Measurements from ENCODE around the gene GRM2.
A peak's percentile ranks its signal among the peaks of the same experiment; 100 is the strongest.

GRM2 gene

DNA sequence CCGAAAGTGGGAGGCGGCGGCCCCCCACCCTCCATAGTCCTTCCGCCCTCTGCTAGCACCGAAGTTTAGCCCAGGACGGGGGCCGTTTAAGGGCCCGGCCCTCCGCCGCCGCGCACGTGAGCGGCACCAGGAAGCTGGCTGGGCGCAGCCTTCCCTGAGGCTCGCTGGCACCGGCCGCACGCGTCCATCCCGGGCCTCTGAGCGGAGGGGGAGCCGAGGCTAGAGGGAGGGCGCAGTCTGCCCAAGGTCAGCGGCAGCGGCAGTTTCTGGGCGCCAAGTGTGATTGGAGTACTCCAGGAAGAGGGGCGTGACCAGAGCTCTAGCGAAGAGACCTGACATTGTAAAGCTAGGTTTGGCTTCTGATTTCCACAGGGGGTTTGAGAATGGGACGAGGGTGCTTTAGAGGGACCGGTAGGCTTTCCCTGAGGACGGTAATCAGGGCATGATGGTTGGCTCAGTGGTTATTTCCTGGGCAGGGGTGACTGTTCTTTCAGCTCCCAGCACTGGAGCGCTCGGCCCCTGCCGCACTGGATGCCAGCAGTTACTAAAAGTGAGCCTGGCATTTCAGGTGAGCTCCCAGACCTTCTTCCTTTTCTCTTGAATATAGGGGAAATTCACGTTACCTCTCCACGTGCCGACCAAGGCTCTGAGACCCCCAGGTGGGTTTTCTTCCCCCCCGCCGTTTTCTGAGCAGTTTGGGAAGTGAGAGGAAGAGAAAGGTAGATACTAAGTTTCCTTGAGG is 35.0 kb upstream of the GRM2 start:
- peak overlapping the region in 4 of 5 donors; percentile 74 to 89 (median 80) for H3K9ac ChIP-seq (ENCODE audit: low read length in 5 of 5)
- peak overlapping the region; percentile 71 to 88 (median 84) for H3K4me3 ChIP-seq (ENCODE audit: low read depth in 1 of 5, low read length in 5 of 5)
- peak overlapping the region; percentile 79 for H3K27ac ChIP-seq (ENCODE audit: low read depth, low read length)
- peaks cover 2 to 46% (median 29%) of the 10 kb centered on the region in 5 donors for H3K4me1 ChIP-seq (ENCODE audit: control insufficient read depth in 5 of 5, insufficient read depth in 5 of 5, low read length in 5 of 5)
- peaks cover 0 to 29% (median 23%) of the 10 kb centered on the region in 5 donors for H3K36me3 ChIP-seq (ENCODE audit: control insufficient read depth in 5 of 5, insufficient read depth in 5 of 5, low read length in 5 of 5)
- H3K27me3 ChIP-seq (ENCODE audit: control insufficient read depth in 5 of 5, insufficient read depth in 4 of 5, low read length in 5 of 5), result no peaks in the 10 kb centered on the region
- no peaks in the 10 kb centered on the region for H3K9me3 ChIP-seq (ENCODE audit: control insufficient read depth in 5 of 5, low read length in 5 of 5)

GRCh38 chr3:51673181-51673801 is 33.6 kb upstream of the GRM2 start:
- Histone ChIP-seq H3K9ac (ENCODE audit: low read length in 5 of 5) (peak overlapping the region in 2 of 5 donors; percentile 33 to 36), H3K36me3 (ENCODE audit: control insufficient read depth in 5 of 5, insufficient read depth in 5 of 5, low read length in 5 of 5) (peaks cover 0 to 43% (median 24%) of the 10 kb centered on the region in 5 donors), H3K9me3 (ENCODE audit: control insufficient read depth in 5 of 5, low read length in 5 of 5) (no peaks in the 10 kb centered on the region), H3K4me1 (ENCODE audit: control insufficient read depth in 5 of 5, insufficient read depth in 5 of 5, low read length in 5 of 5) (peaks cover 2 to 46% (median 29%) of the 10 kb centered on the region in 5 donors), H3K4me3 (ENCODE audit: low read depth in 1 of 5, low read length in 5 of 5) (no peak overlapping the region), H3K27ac (ENCODE audit: low read depth, low read length) (no peak overlapping the region), H3K27me3 (ENCODE audit: control insufficient read depth in 5 of 5, insufficient read depth in 4 of 5, low read length in 5 of 5) (no peaks in the 10 kb centered on the region)

DNA sequence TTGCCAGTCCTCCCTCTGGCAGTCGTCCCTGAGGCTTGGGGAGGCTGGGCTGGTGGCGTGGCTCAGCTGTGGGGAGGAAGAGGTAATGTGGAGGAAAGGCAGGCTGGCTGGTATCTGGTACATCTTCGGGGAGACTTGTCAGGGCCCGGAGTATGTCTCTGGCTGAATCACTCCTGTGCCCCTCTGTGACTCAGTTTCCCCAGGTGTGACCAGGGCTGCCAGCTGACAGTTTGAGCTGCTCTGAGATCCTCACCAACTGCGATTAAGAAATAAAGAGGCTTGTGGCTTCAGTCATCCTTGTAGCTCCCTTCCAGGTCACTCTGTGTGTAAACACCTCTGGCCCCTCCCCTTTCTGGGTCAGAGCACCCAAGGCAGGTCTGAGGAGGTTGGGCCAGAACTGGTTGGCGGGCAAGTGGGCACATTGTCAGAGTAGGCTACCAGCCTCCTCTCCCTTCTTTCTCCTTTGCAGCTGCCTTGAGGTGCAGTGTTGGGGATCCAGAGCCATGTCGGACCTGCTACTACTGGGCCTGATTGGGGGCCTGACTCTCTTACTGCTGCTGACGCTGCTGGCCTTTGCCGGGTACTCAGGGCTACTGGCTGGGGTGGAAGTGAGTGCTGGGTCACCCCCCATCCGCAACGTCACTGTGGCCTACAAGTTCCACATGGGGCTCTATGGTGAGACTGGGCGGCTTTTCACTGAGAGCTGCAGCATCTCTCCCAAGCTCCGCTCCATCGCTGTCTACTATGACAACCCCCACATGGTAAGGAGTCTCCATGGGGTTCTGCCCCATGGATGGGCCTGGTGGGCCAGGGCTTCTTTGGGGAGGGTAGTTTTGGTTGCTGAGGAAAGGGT is 32.8 kb upstream of the GRM2 start:
- H3K4me3 ChIP-seq (ENCODE audit: low read depth in 1 of 5, low read length in 5 of 5), result no peak overlapping the region
- no peak overlapping the region for H3K27ac ChIP-seq (ENCODE audit: low read depth, low read length)
- H3K36me3 ChIP-seq (ENCODE audit: control insufficient read depth in 5 of 5, insufficient read depth in 5 of 5, low read length in 5 of 5), result peaks cover 0 to 50% (median 29%) of the 10 kb centered on the region in 5 donors
- no peaks in the 10 kb centered on the region for H3K9me3 ChIP-seq (ENCODE audit: control insufficient read depth in 5 of 5, low read length in 5 of 5)
- H3K27me3 ChIP-seq (ENCODE audit: control insufficient read depth in 5 of 5, insufficient read depth in 4 of 5, low read length in 5 of 5), result no peaks in the 10 kb centered on the region
- H3K4me1 ChIP-seq (ENCODE audit: control insufficient read depth in 5 of 5, insufficient read depth in 5 of 5, low read length in 5 of 5), result peaks cover 2 to 47% (median 29%) of the 10 kb centered on the region in 5 donors
- H3K9ac ChIP-seq (ENCODE audit: low read length in 5 of 5), result no peak overlapping the region

DNA sequence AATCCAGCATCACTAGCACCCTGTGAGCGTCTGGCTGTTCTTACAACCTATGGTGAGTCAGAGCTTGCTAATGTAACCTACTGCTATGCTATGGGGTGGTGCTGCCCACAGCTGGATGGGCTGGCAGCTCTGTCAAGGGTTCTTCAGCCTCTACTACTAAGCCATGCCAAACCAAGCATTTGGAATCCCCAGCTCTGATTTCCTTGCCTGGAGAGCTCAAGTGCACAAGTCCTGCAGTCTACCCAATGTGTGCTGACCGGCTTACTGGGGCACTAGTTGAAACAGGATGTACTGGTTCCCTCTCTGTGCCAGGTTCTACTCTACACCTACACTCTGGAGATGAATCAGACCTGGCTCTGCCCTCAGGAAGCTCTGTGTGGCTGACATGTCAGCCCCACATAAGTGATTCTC is 31.7 kb upstream of the GRM2 start:
- H3K27me3 ChIP-seq (ENCODE audit: control insufficient read depth in 5 of 5, insufficient read depth in 4 of 5, low read length in 5 of 5), result no peaks in the 10 kb centered on the region
- H3K9ac ChIP-seq (ENCODE audit: low read length in 5 of 5), result peak overlapping the region in 2 of 5 donors; percentile 18 to 21
- H3K27ac ChIP-seq (ENCODE audit: low read depth, low read length), result no peak overlapping the region
- peaks cover 0 to 41% (median 28%) of the 10 kb centered on the region in 5 donors for H3K4me1 ChIP-seq (ENCODE audit: control insufficient read depth in 5 of 5, insufficient read depth in 5 of 5, low read length in 5 of 5)
- H3K9me3 ChIP-seq (ENCODE audit: control insufficient read depth in 5 of 5, low read length in 5 of 5), result no peaks in the 10 kb centered on the region
- H3K36me3 ChIP-seq (ENCODE audit: control insufficient read depth in 5 of 5, insufficient read depth in 5 of 5, low read length in 5 of 5), result peaks cover 0 to 60% (median 31%) of the 10 kb centered on the region in 5 donors
- H3K4me3 ChIP-seq (ENCODE audit: low read depth in 1 of 5, low read length in 5 of 5), result no peak overlapping the region

- no peak overlapping the region for H3K27ac ChIP-seq (ENCODE audit: low read depth, low read length)
- H3K9ac ChIP-seq (ENCODE audit: low read length in 5 of 5), result no peak overlapping the region
- peaks cover 0 to 63% (median 31%) of the 10 kb centered on the region in 5 donors for H3K36me3 ChIP-seq (ENCODE audit: control insufficient read depth in 5 of 5, insufficient read depth in 5 of 5, low read length in 5 of 5)
- H3K27me3 ChIP-seq (ENCODE audit: control insufficient read depth in 5 of 5, insufficient read depth in 4 of 5, low read length in 5 of 5), result no peaks in the 10 kb centered on the region
- no peaks in the 10 kb centered on the region for H3K9me3 ChIP-seq (ENCODE audit: control insufficient read depth in 5 of 5, low read length in 5 of 5)
- no peak overlapping the region for H3K4me3 ChIP-seq (ENCODE audit: low read depth in 1 of 5, low read length in 5 of 5)
- H3K4me1 ChIP-seq (ENCODE audit: control insufficient read depth in 5 of 5, insufficient read depth in 5 of 5, low read length in 5 of 5), result peaks cover 2 to 41% (median 29%) of the 10 kb centered on the region in 5 donors
These were observed 30.7 kb upstream of the GRM2 start for GRCh38 chr3:51676102-51676640.

DNA sequence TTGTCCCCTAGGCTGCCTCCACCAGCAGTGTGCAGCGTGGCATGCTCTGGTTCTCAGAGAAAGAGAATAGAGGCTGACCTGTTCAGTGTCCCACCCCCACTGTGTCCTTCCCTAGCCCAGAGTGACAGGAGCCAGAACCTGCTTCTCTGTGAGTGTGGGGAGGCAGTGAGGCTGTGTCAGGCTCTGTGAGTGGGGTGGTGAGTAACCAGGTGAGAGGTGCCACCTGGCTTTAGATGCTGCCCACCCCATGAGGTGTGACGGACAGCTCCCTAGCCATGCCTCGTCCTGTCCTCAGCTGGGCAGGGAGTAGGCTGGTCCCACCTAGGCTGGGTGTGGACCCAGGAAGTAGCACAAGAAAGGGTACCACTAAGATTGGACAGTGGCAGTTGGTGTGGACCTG is 29.5 kb upstream of the GRM2 start:
- H3K27me3 ChIP-seq (ENCODE audit: control insufficient read depth in 5 of 5, insufficient read depth in 4 of 5, low read length in 5 of 5), result no peaks in the 10 kb centered on the region
- H3K4me3 ChIP-seq (ENCODE audit: low read depth in 1 of 5, low read length in 5 of 5), result no peak overlapping the region
- no peak overlapping the region for H3K27ac ChIP-seq (ENCODE audit: low read depth, low read length)
- peak overlapping the region in 1 of 5 donors; percentile 10 for H3K9ac ChIP-seq (ENCODE audit: low read length in 5 of 5)
- H3K36me3 ChIP-seq (ENCODE audit: control insufficient read depth in 5 of 5, insufficient read depth in 5 of 5, low read length in 5 of 5), result peaks cover 0 to 63% (median 31%) of the 10 kb centered on the region in 5 donors
- no peaks in the 10 kb centered on the region for H3K9me3 ChIP-seq (ENCODE audit: control insufficient read depth in 5 of 5, low read length in 5 of 5)
- peaks cover 6 to 46% (median 29%) of the 10 kb centered on the region in 5 donors for H3K4me1 ChIP-seq (ENCODE audit: control insufficient read depth in 5 of 5, insufficient read depth in 5 of 5, low read length in 5 of 5)

DNA sequence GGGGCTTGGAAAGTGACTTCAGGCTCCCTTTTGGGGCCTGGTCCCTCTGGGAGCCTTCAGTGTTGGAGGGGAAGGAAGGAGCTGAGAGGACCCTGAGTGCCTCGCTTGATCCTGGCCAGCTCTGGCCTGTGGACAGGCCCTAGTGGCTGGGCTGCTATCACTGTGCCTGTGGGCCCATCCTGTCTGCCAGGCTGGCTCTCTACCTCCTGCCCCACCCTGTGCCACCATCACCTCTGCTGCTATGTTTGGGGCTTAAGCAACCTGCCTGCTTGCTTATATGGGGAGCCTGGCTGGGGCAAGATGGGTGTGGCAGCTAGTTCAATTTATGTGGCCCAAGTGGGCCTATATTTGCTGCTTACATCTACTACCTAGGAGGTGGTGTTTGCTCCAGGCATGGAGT is 28.7 kb upstream of the GRM2 start:
- H3K9ac ChIP-seq (ENCODE audit: low read length in 5 of 5), result peak overlapping the region in 1 of 5 donors; percentile 56
- no peak overlapping the region for H3K4me3 ChIP-seq (ENCODE audit: low read depth in 1 of 5, low read length in 5 of 5)
- peaks cover 6 to 46% (median 28%) of the 10 kb centered on the region in 5 donors for H3K4me1 ChIP-seq (ENCODE audit: control insufficient read depth in 5 of 5, insufficient read depth in 5 of 5, low read length in 5 of 5)
- H3K27ac ChIP-seq (ENCODE audit: low read depth, low read length), result no peak overlapping the region
- H3K36me3 ChIP-seq (ENCODE audit: control insufficient read depth in 5 of 5, insufficient read depth in 5 of 5, low read length in 5 of 5), result peaks cover 0 to 63% (median 31%) of the 10 kb centered on the region in 5 donors
- H3K9me3 ChIP-seq (ENCODE audit: control insufficient read depth in 5 of 5, low read length in 5 of 5), result no peaks in the 10 kb centered on the region
- no peaks in the 10 kb centered on the region for H3K27me3 ChIP-seq (ENCODE audit: control insufficient read depth in 5 of 5, insufficient read depth in 4 of 5, low read length in 5 of 5)

DNA sequence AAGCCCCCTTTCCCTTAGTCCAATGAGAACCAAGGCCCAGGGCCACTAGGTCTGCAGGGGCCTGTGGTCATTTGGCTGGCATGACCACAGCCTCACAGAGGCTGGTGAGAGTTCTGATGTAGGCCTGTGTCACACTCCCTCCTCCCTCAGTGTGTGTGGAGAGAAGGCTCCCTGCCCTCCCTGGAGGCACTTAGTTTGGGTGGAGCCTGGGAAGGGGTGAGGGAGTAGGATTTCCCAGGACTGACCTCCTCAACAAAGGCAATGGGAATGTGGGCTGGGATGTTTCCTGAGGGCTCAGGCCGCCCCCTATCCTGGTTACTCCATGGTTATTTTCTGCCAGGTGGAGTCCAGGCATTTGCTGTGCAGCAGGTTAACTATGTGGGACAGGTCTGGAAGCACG is 28.2 kb upstream of the GRM2 start:
- Histone ChIP-seq H3K4me3 (ENCODE audit: low read depth in 1 of 5, low read length in 5 of 5) (no peak overlapping the region), H3K27me3 (ENCODE audit: control insufficient read depth in 5 of 5, insufficient read depth in 4 of 5, low read length in 5 of 5) (no peaks in the 10 kb centered on the region), H3K4me1 (ENCODE audit: control insufficient read depth in 5 of 5, insufficient read depth in 5 of 5, low read length in 5 of 5) (peaks cover 6 to 46% (median 25%) of the 10 kb centered on the region in 5 donors), H3K9ac (ENCODE audit: low read length in 5 of 5) (no peak overlapping the region), H3K36me3 (ENCODE audit: control insufficient read depth in 5 of 5, insufficient read depth in 5 of 5, low read length in 5 of 5) (peaks cover 0 to 63% (median 31%) of the 10 kb centered on the region in 5 donors), H3K9me3 (ENCODE audit: control insufficient read depth in 5 of 5, low read length in 5 of 5) (no peaks in the 10 kb centered on the region), H3K27ac (ENCODE audit: low read depth, low read length) (no peak overlapping the region)

- Histone ChIP-seq H3K9me3 (ENCODE audit: control insufficient read depth in 5 of 5, low read length in 5 of 5) (no peaks in the 10 kb centered on the region), H3K27ac (ENCODE audit: low read depth, low read length) (no peak overlapping the region), H3K4me3 (ENCODE audit: low read depth in 1 of 5, low read length in 5 of 5) (no peak overlapping the region), H3K9ac (ENCODE audit: low read length in 5 of 5) (peak overlapping the region in 1 of 5 donors; percentile 17), H3K27me3 (ENCODE audit: control insufficient read depth in 5 of 5, insufficient read depth in 4 of 5, low read length in 5 of 5) (no peaks in the 10 kb centered on the region), H3K36me3 (ENCODE audit: control insufficient read depth in 5 of 5, insufficient read depth in 5 of 5, low read length in 5 of 5) (peaks cover 0 to 64% (median 35%) of the 10 kb centered on the region in 5 donors), H3K4me1 (ENCODE audit: control insufficient read depth in 5 of 5, insufficient read depth in 5 of 5, low read length in 5 of 5) (peaks cover 6 to 48% (median 25%) of the 10 kb centered on the region in 5 donors)
These were observed 27.6 kb upstream of the GRM2 start for GRCh38 chr3:51679318-51679717.
